NCI-H1092 treated with DMSO at 0.1 percent for 48 hours (cell line): ENCODE measurements around the gene IL17RC.
"Not testable (repeated sequence)": the region's sequence is repeated elsewhere in the genome, so short reads cannot be mapped to it uniquely, and the experiment has no call there.

Experiments used
- DNase-seq: peaks from one replicate; lab custom pipeline; 2025; lab: John Stamatoyannopoulos, UW

The IL17RC gene

DNA sequence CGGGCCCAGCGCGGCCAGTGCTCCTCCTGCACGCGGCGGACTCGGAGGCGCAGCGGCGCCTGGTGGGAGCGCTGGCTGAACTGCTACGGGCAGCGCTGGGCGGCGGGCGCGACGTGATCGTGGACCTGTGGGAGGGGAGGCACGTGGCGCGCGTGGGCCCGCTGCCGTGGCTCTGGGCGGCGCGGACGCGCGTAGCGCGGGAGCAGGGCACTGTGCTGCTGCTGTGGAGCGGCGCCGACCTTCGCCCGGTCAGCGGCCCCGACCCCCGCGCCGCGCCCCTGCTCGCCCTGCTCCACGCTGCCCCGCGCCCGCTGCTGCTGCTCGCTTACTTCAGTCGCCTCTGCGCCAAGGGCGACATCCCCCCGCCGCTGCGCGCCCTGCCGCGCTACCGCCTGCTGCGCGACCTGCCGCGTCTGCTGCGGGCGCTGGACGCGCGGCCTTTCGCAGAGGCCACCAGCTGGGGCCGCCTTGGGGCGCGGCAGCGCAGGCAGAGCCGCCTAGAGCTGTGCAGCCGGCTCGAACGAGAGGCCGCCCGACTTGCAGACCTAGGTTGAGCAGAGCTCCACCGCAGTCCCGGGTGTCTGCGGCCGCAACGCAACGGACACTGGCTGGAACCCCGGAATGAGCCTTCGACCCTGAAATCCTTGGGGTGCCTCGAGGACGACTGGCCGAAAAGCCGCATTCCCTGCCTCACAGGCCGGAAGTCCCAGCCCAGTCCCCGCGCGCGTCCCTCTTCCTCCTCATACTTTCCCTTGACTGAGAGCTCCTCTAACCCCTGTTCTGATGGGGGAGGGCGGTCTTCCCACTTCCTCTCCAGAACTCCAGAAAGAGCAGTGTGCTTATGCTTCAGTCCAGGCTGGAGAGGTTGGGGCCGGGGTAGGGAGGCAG lies 1.4 kb upstream of the IL17RC start:
- no peak for DNase-seq

DNA sequence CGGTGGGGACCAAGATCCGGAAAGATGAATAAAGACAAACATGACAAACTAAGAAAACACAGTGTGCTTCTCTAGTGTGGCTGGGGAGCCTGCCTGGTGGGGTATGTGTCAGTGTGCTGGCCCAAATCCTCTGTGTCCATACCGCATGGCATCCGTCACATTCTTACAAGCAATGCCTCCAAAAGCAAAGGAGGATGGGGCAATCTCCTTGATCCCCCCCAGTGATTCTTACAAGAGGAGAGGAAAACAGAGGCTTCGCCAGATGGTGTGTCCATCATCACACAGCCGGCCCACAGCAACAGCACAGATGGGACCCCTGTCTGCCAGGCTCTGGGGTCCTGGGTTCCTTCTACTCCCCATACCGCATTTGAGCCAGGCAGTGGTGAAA lies 558 bp upstream of the IL17RC start:
- DNase-seq, result no peak

DNA sequence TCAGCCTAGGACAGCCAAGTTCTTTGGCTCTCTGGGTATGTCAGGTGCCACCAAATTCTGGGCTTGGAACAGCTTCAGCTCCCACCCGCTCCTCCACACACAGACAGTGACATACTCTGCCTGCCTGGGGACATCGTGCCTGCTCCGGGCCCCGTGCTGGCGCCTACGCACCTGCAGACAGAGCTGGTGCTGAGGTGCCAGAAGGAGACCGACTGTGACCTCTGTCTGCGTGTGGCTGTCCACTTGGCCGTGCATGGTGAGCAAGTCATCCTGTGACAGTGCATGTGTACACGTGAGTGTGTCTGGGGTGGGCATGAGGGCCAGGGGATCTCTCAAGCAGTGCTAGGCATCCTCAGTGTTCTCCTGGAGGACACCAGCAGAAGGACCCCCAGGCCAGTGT lies 922 bp downstream of the IL17RC start:
- no peak for DNase-seq

DNA sequence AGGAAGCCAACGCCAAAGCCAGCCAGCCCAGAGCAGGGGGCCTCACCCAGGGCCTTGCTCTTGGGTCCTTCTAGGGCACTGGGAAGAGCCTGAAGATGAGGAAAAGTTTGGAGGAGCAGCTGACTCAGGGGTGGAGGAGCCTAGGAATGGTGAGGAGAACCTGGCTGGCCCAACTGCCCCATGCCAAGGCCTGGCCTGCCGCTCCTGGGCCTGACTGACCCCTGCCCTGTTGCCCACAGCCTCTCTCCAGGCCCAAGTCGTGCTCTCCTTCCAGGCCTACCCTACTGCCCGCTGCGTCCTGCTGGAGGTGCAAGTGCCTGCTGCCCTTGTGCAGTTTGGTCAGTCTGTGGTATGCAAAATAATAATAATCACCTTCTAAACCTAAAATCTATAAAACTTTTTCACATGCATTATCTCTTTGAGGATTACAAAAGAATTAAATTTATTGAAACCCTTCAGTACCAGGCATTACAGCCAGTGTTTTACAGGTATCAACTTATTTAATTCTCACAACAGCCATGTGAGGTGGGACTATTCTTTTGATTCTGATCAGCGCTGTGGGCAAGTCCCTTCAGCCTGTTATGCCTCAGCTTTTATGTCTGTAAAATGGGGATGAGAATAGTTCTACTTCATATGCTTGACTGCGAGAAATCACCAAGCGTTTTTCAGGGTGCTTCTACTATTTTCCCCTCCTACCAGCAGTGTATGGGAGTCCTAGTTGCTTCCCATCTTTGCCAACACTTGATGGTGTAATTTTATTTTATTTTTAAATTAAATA lies 1.6 kb downstream of the IL17RC start:
- no peak for DNase-seq

DNA sequence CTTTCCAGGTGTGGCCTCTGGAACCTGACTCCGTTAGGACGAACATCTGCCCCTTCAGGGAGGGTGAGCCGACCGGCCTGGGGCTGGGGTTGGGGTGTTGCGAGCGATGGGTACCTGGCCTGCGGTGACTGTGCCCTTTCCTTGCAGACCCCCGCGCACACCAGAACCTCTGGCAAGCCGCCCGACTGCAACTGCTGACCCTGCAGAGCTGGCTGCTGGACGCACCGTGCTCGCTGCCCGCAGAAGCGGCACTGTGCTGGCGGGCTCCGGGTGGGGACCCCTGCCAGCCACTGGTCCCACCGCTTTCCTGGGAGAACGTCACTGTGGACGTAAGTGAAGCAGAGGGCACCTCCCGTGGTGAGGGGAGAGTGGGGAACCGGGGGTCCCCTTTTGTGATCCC lies 11.3 kb downstream of the IL17RC start:
- no peak for DNase-seq

DNA sequence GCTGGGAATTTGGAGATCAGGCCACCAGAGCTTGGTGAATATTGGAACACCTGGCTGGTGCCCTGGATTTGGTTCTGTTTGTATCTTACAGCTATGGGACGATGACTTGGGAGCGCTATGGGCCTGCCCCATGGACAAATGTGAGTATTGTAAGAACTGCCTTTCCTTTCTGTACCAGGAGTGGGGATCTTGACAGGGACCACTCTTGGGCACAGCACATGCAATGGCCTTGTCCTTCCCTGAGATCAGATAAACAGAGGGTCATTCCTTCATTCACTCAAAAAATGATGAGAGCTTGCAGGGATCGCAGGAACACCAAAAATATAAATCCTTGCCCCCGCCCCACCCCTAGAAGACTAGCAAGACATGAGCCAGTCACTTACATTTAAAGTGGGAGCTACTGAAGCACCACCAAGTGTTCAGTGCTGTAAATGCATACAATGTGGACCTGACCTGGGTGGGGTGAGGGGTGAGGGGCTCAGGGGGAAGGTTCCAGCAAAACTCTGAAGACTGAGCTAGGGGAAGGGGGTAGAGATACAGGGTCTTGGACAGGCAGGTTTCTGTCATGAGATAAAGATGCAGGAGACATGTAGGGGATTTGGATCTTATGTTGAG lies 14.0 kb downstream of the IL17RC start:
- DNase-seq, result no peak

DNA sequence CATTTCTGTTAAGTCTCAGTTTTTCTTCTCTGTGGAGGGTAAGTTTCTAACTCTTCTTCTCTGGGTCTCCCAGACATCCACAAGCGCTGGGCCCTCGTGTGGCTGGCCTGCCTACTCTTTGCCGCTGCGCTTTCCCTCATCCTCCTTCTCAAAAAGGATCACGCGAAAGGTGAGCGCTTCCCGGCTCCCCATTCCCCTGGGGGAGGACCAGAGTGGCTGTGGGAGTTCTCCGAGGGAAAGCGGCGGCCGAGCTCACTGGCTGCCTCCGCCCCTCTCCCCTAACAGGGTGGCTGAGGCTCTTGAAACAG lies 15.6 kb downstream of the IL17RC start:
- DNase-seq, result no peak

DNA sequence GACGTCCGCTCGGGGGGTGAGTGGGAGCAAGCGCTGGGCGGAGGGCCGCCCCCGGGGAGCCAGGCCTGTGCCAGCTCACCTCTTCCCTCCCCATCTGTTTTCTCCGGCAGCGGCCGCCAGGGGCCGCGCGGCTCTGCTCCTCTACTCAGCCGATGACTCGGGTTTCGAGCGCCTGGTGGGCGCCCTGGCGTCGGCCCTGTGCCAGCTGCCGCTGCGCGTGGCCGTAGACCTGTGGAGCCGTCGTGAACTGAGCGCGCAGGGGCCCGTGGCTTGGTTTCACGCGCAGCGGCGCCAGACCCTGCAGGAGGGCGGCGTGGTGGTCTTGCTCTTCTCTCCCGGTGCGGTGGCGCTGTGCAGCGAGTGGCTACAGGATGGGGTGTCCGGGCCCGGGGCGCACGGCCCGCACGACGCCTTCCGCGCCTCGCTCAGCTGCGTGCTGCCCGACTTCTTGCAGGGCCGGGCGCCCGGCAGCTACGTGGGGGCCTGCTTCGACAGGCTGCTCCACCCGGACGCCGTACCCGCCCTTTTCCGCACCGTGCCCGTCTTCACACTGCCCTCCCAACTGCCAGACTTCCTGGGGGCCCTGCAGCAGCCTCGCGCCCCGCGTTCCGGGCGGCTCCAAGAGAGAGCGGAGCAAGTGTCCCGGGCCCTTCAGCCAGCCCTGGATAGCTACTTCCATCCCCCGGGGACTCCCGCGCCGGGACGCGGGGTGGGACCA lies 16.1 kb downstream of the IL17RC start:
- peak; percentile 62 for DNase-seq

DNA sequence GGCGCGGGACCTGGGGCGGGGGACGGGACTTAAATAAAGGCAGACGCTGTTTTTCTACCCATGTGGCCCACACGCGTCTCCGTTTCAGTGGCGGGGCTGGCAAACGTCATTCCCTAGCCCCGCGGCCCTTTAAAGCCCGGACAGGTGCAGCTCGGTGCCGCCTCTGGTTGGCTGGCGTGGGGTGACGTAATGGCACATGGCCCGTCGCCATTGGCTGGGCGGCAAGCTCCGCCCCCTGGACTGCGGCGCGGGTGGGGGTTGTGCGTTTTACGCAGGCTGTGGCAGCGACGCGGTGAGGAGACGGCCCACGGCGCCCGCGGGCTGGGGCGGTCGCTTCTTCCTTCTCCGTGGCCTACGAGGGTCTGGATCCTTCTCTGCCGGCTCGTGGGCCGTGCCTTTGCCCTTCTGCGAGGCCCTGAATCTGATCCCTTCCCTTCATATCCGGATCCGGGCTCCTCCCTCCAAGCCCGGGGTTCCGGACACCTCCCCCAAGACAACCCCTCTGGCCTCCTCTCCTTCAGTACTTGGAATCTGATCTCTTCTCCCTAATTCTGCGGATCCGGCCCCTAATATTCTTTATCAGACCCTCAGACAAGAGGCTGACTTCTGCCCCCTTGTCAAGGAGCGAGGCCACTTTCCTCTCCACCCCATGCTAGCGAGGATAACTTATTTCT lies 16.8 kb downstream of the IL17RC start, which contains the start of gene CRELD1:
TSS of gene CRELD1 (plus strand) at position 274 of the 674 bp plus-strand sequence. CDS start 605 bp downstream, outside the sequence.
- DNase-seq, result peak; percentile 87

DNA sequence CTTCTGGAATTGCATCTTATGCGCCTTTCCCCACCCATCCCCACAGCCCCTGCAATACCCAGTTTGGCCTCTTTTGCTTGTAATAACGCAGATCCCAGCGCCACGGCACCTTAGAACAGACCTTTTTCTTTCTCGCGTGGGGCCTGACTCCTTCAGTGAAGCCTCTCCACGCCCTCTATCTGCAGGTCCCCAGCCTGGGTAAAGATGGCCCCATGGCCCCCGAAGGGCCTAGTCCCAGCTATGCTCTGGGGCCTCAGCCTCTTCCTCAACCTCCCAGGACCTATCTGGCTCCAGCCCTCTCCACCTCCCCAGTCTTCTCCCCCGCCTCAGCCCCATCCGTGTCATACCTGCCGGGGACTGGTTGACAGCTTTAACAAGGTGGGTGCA lies 17.3 kb downstream of the IL17RC start:
- peak; percentile 25 for DNase-seq

DNA sequence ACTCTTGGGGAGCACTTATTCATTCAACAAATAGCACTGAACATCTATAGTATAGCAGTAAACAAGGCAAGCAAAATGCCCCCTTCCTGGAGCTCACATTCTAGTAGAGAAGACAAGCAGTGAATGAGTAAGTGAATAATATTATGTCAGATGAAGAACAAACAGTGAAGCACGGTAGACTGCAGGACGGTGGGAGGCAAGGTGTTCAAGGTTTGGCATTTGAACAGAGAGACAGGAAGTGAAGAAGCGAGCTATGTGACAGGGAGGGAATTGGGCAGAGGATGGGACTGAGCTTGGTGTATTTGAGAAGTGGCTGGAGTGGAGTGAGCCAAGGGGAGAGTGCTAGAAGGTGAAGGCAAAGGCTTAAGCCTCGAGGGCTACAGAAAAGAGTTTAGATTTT lies 18.1 kb downstream of the IL17RC start:
- no peak for DNase-seq

DNA sequence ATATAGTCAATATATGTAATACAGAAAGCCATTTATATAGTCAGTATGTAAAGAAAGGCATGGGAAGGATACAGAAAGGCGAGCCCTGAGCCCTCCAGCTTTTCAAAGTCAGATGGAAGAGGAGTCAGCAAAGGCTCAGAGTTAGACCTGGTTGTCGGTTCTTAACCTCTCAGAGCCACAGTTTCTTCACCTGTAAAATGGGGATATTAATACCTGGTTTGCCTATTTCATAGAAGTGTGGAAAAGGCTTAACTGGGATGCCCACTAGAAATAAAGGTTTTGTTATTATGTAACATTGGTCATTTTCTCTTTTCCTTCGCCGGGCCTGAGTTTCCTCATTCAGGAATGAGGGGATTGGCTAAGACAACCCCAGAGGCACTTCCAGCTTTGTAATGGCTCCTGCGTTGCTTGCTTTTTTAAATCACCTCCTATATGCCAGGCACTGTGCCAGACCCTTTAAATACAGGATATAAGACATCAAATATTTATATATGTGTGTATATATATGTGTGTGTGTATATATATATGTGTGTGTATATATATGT lies 19.1 kb downstream of the IL17RC start:
- no peak for DNase-seq

DNA sequence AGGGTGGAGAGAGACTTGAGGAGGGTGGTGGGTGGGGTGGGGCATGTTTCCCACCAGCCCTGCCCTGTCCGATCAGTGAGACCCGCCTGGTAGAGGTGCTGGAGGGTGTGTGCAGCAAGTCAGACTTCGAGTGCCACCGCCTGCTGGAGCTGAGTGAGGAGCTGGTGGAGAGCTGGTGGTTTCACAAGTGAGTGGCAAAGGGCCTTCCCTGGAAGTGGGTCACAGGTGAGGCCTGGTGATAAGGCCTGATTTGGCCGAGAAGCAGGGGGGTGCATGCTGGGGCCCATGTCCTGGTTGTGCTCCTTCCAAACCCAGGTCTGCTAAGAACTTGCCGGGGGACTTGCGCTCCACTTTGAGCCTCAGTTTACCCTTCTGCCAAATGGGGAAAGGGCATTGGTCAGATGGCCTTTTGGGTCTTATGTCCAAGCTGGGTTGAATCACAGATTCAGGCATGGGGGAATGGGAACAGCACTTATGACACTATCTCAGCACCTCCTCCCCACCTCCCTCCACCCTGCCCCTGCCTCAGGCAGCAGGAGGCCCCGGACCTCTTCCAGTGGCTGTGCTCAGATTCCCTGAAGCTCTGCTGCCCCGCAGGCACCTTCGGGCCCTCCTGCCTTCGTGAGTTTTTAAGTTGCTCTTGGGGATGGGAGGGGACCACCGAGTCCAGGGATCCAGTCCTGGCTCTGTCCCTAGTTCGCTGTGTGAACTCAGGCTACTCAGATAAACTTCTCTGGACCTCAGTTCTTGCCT lies 20.8 kb downstream of the IL17RC start:
- DNase-seq, result no peak

DNA sequence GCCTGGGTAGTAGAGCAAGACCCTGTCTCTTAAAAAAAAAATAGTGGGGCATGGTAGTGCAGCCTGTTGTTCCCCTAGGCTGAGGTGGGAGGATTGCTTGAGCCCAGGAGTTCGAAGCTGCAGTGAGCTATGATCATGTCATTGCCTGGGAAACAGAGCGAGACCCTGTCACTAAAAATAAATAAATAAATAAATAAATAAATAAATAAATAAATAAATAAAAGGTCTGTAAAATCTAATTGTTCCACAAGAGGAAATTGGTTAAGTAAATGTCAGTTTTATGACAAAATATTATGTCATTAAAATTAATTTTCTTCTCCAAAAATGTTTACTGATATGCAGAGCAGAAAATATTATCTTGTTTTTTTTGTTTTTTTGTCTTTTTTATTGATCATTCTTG lies 22.1 kb downstream of the IL17RC start:
- DNase-seq, result no peak

DNA sequence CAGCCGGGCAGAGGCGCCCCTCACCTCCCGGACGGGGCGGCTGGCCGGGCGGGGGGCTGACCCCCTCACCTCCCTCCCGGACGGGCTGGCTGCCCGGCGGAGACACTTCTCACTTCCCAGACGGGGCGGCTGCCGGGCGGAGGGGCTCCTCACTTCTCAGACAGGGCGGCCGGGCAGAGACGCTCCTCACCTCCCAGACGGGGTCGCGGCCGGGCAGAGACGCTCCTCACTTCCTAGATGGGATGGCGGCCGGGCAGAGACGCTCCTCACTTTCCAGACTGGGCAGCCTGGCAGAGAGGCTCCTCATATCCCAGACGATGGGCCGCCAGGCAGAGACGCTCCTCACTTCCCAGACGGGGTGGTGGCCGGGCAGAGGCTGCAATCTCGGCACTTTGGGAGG lies 23.0 kb downstream of the IL17RC start:
- not testable (repeated sequence) for DNase-seq

DNA sequence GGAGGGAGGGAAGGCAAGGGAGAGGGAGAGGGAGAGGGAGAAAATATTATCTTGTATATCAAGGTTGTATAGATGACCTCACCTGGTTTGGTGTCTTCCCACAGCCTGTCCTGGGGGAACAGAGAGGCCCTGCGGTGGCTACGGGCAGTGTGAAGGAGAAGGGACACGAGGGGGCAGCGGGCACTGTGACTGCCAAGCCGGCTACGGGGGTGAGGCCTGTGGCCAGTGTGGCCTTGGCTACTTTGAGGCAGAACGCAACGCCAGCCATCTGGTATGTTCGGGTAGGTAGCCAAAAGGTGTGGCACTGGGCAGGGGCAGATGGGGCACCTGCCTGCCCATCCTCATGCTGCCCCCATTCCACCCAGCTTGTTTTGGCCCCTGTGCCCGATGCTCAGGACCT lies 23.8 kb downstream of the IL17RC start:
- DNase-seq, result no peak

DNA sequence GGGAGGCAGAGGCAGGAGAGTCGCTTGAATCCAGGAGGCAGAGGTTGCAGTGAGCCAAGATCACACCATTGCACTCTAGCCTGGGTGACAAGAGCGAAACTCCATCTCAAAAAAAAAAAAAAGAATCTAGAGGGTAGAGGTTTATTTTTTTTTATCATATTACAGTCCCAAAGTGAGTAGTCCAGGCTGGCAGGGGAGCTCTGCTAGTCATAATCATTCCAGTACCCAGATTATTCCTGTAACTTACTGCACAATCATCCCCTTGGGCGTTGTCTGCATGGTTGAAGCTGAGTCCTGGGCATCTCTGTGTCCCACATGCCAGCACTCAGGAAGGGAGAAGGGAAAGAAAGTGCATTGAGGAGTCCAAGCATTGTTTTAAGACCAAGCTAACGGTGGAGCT lies 25.3 kb downstream of the IL17RC start:
- DNase-seq, result no peak

DNA sequence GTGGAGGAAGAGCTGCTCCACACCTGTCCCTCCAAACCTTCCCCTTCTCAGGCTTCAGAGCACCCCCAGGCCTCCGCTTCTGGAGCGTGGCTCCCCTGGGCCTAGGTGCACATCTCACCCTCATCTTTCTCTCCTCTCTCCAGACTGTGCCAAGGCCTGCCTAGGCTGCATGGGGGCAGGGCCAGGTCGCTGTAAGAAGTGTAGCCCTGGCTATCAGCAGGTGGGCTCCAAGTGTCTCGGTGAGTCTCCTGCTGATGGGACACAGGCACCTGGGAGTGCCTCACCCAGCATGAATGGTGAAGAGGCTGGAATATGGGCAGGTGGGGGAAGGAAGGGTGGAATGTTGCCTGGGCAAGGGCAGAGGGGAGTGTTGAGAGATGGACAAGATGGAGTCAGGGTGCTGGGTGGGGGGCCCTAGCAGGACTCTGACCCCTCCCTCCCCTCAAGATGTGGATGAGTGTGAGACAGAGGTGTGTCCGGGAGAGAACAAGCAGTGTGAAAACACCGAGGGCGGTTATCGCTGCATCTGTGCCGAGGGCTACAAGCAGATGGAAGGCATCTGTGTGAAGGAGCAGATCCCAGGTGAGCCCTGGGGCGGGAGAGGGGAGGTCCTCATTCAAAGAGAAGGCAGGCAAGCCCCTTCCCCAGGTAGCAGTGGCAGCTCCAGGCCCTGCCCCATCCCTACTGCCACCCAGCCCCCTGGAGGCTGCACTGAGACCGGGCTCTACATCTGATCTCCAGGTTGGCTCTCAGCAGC lies 26.2 kb downstream of the IL17RC start:
- DNase-seq, result no peak

DNA sequence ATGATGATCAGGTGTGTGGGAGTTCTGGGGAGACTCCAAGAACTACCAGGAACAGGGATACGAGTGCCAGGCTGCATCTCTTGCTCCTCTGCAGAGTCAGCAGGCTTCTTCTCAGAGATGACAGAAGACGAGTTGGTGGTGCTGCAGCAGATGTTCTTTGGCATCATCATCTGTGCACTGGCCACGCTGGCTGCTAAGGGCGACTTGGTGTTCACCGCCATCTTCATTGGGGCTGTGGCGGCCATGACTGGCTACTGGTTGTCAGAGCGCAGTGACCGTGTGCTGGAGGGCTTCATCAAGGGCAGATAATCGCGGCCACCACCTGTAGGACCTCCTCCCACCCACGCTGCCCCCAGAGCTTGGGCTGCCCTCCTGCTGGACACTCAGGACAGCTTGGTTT lies 27.4 kb downstream of the IL17RC start:
- no peak for DNase-seq

DNA sequence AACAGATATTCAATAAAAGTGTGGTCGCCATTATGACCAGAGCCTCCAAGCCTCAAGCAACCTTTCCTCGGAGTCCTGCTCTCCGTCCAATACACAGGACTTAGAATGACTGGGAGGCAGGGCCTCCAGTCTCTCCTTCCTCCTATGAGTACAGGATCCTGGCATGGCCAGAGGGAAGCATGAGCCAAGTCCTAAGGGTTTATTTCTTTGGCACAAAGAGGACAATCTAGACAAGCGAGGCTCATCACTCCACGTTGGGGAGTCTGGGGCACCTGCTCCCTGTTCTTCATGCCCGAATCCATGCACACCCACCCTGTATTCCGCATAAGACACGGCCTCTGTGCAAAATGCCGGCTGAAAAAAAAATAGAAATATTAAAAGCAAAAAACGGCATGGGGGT lies 28.5 kb downstream of the IL17RC start:
- no peak for DNase-seq
